Measurements from ENCODE around the gene MANEAL. TPM values are rescaled to one million over a fixed set of nuclear protein-coding genes. Genes with fewer than 3 reads are reported as not detected.

The MANEAL gene
- total and polyA plus RNA-seq, 2 of the 13 experiments (the other 11 are each of a cell fraction or from before 2014, with no cell fraction given), result 20.8 to 26.4 TPM

DNA sequence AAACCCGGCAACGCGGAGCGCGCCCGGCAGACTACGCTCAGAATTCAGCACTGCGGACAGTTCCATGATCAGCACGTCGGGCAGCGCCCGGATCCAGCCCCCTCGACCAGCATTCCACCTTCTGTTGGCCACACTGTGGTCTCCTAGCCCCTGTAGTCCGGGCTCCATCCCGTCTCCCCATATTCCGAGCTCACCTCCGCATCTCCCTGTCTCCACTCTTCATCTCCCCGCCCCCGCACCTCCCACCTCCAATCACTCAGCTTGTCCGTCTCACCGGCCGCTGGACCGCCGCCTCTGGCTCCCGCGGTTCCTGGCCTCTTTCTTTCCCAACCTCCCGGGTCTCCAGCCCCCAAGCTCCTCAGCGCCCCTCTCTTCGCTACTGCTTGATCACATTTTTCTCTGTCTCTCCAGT is 29.2 kb upstream of the MANEAL start (continued):
- TF ChIP-seq, protein P1, sequence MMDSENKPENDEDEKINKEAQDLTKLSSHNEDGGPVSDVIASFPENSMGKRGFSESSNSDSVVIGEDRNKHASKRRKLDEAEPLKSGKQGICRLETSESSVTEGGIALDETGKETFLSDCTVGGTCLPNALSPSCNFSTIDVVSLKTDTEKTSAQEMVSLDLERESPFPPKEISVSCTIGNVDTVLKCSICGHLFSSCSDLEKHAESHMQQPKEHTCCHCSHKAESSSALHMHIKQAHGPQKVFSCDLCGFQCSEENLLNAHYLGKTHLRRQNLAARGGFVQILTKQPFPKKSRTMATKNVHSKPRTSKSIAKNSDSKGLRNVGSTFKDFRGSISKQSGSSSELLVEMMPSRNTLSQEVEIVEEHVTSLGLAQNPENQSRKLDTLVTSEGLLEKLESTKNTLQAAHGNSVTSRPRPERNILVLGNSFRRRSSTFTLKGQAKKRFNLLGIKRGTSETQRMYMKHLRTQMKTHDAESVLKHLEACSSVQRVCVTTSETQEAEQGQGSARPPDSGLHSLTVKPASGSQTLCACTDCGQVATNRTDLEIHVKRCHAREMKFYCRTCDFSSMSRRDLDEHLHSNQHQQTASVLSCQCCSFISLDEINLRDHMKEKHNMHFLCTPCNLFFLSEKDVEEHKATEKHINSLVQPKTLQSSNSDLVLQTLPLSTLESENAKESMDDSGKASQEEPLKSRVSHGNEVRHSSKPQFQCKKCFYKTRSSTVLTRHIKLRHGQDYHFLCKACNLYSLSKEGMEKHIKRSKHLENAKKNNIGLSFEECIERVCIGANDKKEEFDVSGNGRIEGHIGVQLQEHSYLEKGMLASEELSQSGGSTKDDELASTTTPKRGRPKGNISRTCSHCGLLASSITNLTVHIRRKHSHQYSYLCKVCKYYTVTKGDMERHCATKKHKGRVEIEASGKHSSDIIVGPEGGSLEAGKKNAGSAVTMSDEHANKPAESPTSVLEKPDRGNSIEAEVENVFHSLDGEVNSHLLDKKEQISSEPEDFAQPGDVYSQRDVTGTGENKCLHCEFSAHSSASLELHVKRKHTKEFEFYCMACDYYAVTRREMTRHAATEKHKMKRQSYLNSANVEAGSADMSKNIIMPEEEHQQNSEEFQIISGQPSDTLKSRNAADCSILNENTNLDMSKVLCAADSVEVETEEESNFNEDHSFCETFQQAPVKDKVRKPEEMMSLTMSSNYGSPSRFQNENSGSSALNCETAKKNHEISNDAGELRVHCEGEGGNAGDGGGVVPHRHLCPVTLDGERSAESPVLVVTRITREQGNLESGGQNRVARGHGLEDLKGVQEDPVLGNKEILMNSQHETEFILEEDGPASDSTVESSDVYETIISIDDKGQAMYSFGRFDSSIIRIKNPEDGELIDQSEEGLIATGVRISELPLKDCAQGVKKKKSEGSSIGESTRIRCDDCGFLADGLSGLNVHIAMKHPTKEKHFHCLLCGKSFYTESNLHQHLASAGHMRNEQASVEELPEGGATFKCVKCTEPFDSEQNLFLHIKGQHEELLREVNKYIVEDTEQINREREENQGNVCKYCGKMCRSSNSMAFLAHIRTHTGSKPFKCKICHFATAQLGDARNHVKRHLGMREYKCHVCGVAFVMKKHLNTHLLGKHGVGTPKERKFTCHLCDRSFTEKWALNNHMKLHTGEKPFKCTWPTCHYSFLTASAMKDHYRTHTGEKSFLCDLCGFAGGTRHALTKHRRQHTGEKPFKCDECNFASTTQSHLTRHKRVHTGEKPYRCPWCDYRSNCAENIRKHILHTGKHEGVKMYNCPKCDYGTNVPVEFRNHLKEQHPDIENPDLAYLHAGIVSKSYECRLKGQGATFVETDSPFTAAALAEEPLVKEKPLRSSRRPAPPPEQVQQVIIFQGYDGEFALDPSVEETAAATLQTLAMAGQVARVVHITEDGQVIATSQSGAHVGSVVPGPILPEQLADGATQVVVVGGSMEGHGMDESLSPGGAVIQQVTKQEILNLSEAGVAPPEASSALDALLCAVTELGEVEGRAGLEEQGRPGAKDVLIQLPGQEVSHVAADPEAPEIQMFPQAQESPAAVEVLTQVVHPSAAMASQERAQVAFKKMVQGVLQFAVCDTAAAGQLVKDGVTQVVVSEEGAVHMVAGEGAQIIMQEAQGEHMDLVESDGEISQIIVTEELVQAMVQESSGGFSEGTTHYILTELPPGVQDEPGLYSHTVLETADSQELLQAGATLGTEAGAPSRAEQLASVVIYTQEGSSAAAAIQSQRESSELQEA (CRISPR knock-in tag; IDR thresholded peaks at IDR 0.05; ENCODE audit: not compliant biosample characterization), result peak; percentile 84
- TF ChIP-seq HES4 (CRISPR knock-in tag; IDR thresholded peaks at IDR 0.05; ENCODE audit: borderline replicate concordance) (peak; percentile 100), ZNF644 (CRISPR knock-in tag; IDR thresholded peaks at IDR 0.05; ENCODE audit: low read depth) (peak; percentile 66), ZNF224 (CRISPR knock-in tag; IDR thresholded peaks at IDR 0.05) (peak; percentile 66; the same call in 1 of the 2 replicates), ZNF678 (CRISPR knock-in tag; IDR thresholded peaks at IDR 0.05) (peak; percentile 98; the same call in 1 of the 2 replicates), CSRNP2 (CRISPR knock-in tag; conservative IDR thresholded peaks at IDR 0.05; ENCODE audit: low read depth) (peak; percentile 89; the same call in 1 of the 2 replicates), PHF20 (CRISPR knock-in tag; IDR thresholded peaks at IDR 0.05) (peak; percentile 81), ZNF598 (CRISPR knock-in tag; IDR thresholded peaks at IDR 0.05; ENCODE audit: borderline replicate concordance) (peak; percentile 84; the same call in 1 of the 2 replicates), ZFP90 (CRISPR knock-in tag; IDR thresholded peaks at IDR 0.05; ENCODE audit: borderline replicate concordance) (peak; percentile 99), ARID2 (CRISPR knock-in tag; IDR thresholded peaks at IDR 0.05; ENCODE audit: borderline replicate concordance) (no peak), MYC (CRISPR knock-in tag; IDR thresholded peaks at IDR 0.05; ENCODE audit: borderline replicate concordance) (peak; percentile 90), ZNF704 (CRISPR knock-in tag; IDR thresholded peaks at IDR 0.05; ENCODE audit: borderline replicate concordance) (peak; percentile 100), HNRNPLL (IDR thresholded peaks at IDR 0.05; ENCODE audit: low read depth, low read length, poor library complexity, severe bottlenecking) (no peak), ZNF230 (CRISPR knock-in tag; IDR thresholded peaks at IDR 0.05) (peak; percentile 98; the same call in 1 of the 2 replicates), RXRA (CRISPR knock-in tag; IDR thresholded peaks at IDR 0.05) (peak; percentile 76), CBX2 (IDR thresholded peaks at IDR 0.05; ENCODE audit: low read depth, low read length) (no peak), CBX2 (CRISPR knock-in tag; IDR thresholded peaks at IDR 0.05; ENCODE audit: low read depth) (peak; percentile 84; the same call in 1 of the 2 replicates)
- TF ChIP-seq, protein P2, sequence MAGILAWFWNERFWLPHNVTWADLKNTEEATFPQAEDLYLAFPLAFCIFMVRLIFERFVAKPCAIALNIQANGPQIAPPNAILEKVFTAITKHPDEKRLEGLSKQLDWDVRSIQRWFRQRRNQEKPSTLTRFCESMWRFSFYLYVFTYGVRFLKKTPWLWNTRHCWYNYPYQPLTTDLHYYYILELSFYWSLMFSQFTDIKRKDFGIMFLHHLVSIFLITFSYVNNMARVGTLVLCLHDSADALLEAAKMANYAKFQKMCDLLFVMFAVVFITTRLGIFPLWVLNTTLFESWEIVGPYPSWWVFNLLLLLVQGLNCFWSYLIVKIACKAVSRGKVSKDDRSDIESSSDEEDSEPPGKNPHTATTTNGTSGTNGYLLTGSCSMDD (CRISPR knock-in tag; IDR thresholded peaks at IDR 0.05), result peak; percentile 99

Data from HepG2 (cell line).